Measurements from ENCODE around the gene SCMH1.

GRCh38 chr1:41286992-41287391 is 44.9 kb upstream of the SCMH1 start:
- no peak for TF ChIP-seq CTCF (IDR thresholded peaks at IDR 0.05)
- no peak for TF ChIP-seq POLR2A (IDR thresholded peaks at IDR 0.05)

Data from uterus (tissue), 2 donors.